Endothelial cell of hepatic sinusoid (primary cell): ENCODE measurements around the gene AP4E1.
"Not testable (repeated sequence)": the region's sequence is repeated elsewhere in the genome, so short reads cannot be mapped to it uniquely, and the experiment has no call there.

Experiments used
- in situ Hi-C: cut with HindIII; loops from 2 replicates; pipeline ENCODE4 v1.10.0; 2017; ENCODE audit warnings: low sequenced_read_pairs

Gene AP4E1

DNA sequence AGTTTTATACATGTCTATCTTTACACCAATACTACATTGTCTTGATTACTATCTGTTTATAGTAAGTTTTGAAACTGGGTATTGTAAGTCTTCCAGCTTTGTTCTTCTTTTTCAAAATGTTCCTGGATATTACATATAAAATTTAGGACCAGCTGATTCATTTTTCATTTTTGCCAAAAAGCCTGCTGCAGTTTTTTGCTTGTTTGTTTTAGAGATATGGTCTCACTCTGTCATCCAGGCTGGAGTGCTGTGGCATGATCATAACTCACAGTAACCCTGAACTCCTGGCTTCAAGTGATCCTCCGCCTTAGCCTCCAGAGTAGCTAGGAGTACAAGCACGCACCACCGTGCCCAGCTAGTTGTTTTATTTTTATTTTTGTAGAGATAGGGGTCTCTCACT is 20.4 kb upstream of the AP4E1 start:
- in situ Hi-C loops: no loop called here

DNA sequence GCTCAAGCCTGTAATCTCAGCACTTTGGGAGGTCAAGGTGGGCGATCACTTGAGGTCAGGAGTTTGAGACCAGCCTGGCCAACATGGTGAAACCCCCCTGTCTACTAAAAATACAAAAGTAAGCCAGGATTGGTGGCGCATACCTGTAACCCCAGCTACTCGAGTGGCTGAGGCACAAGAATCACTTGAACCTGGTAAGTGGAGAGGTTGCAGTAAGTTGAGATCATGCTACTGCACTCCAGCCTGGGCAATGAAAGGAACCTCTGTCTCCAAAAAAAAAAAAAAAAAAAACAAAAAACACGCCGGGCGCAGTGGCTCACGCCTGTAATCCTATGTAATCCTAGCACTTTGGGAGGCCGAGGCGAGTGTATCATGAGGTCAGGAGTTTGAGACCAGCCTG is 18.9 kb upstream of the AP4E1 start:
- in situ Hi-C loops: no loop called here

DNA sequence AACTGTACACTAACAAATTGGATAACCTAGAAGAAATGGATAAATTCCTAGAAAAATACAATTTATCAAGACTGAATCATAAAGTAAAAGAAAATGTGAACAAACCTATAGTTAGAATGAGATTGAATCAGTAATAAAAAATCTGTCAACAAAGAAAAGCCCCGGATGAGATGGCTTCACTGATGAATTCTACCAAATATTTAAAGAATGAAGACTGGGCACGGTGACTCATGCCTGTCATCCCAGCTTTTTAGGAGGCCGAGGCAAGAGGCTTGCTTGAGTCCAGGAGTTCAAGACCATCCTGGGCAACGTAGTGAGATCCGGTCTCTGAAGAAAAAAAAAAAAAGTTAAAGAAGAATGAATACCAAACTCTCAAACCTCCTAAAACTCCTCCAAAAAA is 17.7 kb upstream of the AP4E1 start:
- in situ Hi-C loops: loop anchor here (10.0 kb wide), 1 partner anchor 246 kb away; no protein-coding TSS in a partner anchor

DNA sequence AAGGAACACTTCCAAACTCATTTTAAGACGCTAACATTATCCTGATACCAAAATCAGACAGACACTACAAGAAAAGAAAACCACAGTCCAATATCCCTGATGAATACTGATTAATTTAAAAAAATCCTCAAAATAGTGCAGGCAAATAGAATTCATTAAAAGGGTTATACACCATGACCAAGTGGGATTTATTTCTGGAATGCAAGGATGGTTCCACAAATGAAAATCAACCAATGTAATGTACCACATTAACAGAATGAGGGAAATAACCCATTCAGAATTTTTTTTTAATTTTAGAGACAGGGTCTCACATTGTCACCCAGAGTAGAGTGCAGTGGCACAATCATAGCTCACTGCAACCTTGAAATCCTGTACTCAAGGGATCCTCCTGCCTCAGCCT is 17.3 kb upstream of the AP4E1 start:
- in situ Hi-C loops: loop anchor here (10.0 kb wide), 1 partner anchor 246 kb away; no protein-coding TSS in a partner anchor

- in situ Hi-C loops: loop anchor here (10.0 kb wide), 1 partner anchor 249 kb away; no protein-coding TSS in a partner anchor
These were observed 14.5 kb upstream of the AP4E1 start for GRCh38 chr15:50893976-50894375.

GRCh38 chr15:50901390-50901789 is 7.1 kb upstream of the AP4E1 start:
- in situ Hi-C loops: not testable (repeated sequence)

DNA sequence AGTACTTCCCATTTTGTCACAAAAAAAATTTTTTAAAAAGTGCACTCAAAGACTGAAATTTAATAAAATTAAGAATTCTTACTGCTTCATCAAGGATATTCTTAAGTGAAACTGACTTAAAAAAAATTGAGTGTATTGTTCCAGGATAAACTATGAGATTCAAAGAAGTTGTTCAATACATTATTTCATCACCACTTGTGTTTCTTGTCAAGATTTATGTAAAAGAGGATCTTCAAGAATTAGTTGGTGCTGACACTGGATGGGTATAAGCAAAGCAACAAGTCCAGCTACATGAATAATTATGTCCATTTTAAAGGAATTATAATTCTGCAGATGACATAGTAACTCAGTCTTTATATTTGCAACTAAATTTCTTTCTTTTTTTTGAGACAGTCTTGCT is 4.3 kb upstream of the AP4E1 start:
- in situ Hi-C loops: no loop called here

DNA sequence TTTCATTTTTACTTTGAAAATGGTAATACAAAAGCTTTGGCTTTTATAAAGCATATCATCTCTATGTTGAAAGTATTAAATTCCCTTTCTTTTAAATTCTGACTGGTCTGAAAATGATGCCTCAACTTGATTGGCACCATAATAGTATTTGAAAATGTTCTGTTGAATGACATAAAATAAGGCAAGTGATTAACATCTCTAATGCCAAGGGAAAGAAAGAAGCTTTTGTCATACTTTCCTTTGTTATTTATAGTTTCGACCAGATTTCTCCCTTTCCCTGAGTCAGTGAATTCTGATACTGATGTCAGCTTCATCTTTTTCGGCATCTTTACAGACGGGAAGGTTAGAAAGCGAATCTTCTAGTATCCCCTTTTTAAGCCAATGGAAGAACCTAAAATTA is 3.4 kb upstream of the AP4E1 start:
- in situ Hi-C loops: no loop called here

DNA sequence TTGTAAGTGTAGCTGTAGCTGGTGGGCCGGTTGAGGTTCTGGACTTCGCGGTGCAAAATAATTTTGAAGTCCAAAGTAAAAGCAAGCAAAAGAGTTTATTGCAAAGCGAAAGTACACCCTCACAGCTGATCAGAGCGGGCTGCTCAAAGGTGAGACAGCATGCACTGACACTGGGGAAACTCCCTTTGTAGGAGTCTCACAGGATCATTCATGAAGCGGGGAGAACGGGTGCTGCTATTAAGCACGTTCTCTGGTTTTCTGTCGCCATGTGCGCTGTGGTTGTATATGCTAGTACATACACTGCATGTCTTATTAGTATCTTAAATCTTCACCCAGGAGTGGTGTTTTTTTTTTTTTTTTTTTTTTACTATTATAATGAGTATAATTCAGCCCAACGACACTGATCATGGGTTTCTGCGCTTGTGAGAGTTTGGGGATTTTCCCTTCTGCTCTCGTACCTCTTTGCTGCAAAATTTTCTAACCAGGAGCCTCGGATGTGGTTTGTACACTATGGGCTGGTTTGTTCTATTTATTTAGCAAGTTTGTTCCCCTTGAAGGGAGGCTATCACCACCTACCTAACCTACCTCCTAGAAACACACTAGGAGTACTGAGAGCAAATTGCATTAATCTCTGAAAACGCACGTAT is 1.4 kb upstream of the AP4E1 start:
- in situ Hi-C loops: no loop called here

DNA sequence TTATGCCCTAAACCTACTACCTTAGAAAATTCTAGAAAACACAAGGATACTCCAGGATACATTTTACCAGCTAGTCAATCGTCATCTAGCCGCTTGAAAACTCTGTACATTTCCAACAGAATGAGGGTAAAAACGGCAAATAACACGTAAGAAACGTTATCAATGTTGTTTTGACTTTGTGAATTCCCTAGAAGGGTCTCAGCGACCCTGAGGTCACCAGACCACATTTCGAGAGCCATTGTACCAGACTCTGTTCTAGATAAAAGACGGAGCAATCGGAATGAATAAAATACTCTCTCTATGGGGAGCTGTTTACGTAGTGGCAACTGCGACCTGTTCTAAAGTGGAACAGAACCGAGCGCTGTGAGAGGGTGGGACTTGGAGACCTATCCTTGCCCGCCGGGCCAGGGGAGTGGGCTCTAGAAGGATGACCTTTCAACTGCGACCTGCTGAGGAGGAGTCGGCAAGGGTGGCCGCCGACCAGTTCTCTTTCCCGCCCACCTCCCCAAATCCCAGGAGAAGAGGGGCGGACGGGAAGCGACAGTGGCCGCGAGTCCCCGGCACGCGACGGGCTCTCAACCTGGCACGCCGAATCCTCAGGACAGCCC is 778 bp upstream of the AP4E1 start:
- in situ Hi-C loops: no loop called here

GRCh38 chr15:50909010-50909317 is 481 bp downstream of the AP4E1 start:
- in situ Hi-C loops: no loop called here

DNA sequence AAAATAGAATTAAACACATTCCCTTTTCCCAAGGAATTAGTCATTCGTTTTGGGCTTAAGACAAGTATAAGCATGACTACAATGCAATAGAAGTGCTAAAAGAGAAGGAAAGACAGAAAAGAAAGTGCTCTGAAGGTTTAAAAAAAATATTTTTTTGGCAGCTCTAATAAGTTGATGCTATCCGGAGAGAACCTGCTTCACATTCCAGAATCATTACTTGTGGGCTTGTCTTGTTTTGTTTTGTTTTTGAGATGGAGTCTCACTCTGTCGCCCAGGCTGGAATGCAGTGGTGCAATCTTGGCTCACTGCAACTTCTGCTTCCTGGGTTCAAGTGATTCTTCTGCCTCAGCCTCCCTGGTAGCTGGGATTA is 1.9 kb downstream of the AP4E1 start:
- in situ Hi-C loops: not testable (repeated sequence)

- in situ Hi-C loops: no loop called here
These were observed 2.5 kb downstream of the AP4E1 start for GRCh38 chr15:50911001-50911400.

DNA sequence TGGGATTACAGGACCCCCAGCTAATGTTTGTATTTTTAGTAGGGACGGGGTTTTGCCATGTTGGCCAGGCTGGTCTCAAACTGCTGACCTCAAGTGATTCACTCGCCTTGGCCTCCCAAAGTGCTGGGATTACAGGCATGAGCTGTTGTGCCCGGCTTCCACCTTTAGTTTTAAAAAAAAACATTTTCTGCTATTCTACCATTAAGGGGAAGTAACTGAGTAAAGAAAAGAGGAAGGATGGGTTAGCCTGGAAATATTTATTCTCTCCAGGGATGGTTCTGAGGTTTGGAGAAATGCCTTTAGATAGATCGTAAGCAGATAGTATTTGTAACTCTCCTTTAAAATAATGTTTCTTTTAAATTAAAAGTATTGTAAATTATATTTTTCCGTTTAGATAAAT is 3.1 kb downstream of the AP4E1 start:
- in situ Hi-C loops: no loop called here

DNA sequence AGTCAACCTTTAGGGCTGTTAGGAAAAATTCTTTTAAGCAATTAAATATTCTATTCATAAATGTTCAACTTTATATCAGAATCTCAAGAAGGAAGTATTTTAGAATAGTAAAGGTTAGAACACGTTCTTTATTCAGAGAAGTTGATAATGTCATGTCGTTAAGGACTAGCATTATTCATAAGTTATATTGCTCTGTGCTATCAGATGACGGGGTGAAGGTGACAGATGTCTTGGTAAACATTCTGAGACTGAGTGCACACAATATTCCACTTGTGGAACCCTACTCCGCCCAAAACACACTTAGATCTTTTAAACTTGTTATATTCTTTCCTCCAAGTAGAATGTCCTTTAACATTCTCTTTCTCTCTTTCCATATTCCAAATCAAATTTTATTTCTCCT is 7.9 kb downstream of the AP4E1 start:
- in situ Hi-C loops: no loop called here

DNA sequence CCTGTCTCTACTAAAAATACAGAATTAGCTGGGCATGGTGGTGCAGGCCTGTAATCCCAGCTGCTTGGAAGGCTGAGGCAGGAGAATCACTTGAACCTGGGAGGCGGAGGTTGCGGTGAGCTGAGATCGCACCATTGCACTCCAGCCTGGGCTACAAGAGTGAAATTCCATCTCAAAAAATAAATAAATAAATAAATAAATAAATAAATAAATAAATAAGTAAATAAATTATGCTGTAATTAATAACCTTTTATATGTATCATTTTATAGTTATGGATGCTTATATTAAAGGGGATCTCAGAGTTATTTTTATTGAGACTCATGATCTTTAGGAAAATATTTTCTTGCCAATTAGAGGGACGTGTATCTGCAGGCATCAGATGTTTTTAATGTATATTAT is 10.9 kb downstream of the AP4E1 start:
- in situ Hi-C loops: not testable (repeated sequence)

DNA sequence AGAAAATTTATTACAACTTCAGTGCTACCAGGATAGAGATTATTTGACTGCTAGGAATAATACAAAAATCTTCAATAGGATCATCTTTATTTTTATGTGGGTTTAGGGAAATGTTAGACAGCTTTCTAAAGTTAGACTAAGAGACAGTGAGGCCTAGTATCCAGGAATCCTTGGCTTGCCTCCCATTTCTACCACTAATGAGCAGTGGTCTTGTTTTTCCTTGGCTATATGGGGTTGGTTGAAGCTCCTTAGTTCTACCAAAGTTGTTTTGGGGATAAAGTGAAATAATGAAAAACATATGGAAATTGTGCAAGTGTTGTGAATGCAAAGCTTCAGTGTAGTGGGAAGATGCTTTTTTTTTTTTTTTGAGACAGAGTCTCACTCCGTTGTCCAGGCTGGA is 16.8 kb downstream of the AP4E1 start:
- in situ Hi-C loops: no loop called here

DNA sequence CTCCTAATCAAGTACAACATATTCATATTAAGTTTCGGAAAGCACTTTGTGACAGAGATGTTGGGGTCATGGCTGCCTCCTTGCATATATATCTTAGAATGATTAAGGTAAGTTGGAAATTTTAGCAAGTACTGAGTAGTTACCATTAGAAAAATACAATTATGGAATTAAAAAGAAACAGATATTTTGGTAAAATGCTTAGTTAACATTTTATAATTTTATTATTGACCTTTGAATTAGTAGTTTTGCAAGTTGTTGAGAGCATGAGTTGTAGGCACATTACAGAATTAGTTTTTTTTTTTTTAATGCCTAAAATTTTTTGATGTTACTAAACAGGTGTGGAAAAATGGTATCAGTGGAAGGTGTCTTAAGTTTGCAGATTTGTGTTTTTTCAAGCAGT is 20.6 kb downstream of the AP4E1 start:
- in situ Hi-C loops: no loop called here

DNA sequence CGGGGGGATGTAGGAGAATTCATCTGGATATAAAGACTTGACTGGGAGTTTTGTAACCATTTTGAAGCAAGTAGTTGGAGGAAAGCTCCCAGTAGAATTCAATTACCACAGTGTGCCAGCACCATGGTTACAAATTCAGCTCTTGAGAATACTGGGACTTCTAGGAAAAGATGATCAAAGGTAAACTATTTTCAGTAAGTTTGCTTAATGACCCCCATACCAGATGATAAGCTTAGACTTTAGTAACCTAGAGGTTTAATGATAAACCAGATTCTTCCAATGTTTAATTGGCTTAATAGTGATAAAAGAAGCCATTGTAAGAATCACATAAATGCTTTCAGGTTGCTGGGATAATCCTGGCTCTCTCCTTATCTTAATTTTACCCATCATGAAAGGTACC is 22.3 kb downstream of the AP4E1 start:
- in situ Hi-C loops: no loop called here

DNA sequence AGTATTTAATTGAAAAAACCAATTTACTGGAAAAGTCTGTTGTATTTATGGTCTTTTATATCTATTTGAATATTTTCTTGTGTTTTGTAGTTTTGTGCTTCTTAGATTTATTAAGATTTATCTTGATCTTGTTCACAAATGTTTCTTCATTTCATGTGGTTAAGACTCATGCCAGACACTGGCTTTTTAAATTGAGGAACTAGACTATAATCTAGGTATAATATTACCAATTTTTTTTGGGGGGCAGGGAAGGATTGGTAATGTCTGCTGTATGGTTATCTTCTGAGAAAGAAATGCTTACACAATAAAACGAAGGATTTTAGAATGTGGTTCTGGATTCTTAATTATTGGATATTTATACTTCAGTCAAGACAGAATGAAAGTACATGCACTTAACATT is 24.9 kb downstream of the AP4E1 start:
- in situ Hi-C loops: no loop called here

GRCh38 chr15:50938525-50938924 is 30.0 kb downstream of the AP4E1 start:
- in situ Hi-C loops: no loop called here

DNA sequence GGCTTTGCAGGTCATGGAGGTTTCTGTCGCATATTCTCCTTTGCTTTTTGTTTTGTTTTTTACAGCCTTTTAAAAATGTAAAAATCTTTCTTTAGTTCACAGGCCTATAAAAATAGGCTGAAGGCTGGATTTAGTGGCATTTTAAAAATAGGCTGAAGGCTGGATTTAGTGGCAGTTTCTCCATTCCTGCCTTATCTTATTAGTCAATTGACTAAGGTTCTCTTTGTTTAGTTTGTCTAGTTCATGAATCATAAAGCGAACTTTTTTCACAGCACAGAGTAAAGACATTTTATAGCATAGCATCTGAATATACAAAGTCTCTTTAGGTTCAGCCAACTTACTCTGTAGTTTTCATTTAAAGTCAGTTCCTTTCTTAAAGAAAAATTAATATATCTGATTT is 31.4 kb downstream of the AP4E1 start:
- in situ Hi-C loops: no loop called here

DNA sequence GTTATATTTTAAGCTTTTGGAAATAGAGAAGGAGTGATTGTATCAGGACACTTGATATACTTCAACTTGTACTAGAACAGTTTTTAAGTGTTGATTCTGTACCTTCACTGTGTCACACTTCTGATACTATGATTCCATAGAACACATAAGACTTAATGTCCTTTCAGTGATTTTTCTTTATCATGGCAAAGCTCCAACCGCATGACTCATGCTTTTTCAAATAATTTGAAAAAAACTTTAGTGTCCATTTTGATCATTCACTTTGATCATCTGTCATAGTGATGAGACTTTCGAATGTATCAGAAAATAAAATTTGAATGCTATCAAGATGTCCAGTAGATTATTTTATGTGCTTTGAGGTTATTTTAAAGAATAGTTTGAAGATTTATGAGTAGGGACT is 32.0 kb downstream of the AP4E1 start:
- in situ Hi-C loops: no loop called here
